Fibroblast of lung (primary cell): ENCODE results near the gene MYD88.

Experiments
- EZH2 ChIP-seq: IDR thresholded peaks from 2 replicates; pipeline ENCODE4 v1.5.1; 2012; ENCODE audit warnings: low read length, control low read depth, mild to moderate bottlenecking; ENCODE audit errors: missing control alignments
- TF ChIP-seq, protein P1 (sequence below), 2 donors: IDR thresholded peaks in 1 of 2; conservative IDR thresholded peaks in 1 of 2; 1 replicate in 1 of 2; 2 replicates in 1 of 2; pipeline ENCODE4 v1.5.1; 2011 to 2012; ENCODE audit warnings: low read length in 2 of 2, control low read depth in 1 of 2, inconsistent platforms in 1 of 2, low read depth in 1 of 2, mild to moderate bottlenecking in 1 of 2

GRCh38 chr3:38142959-38143358 lies 4.5 kb downstream of the MYD88 start:
- TF ChIP-seq, protein P1, sequence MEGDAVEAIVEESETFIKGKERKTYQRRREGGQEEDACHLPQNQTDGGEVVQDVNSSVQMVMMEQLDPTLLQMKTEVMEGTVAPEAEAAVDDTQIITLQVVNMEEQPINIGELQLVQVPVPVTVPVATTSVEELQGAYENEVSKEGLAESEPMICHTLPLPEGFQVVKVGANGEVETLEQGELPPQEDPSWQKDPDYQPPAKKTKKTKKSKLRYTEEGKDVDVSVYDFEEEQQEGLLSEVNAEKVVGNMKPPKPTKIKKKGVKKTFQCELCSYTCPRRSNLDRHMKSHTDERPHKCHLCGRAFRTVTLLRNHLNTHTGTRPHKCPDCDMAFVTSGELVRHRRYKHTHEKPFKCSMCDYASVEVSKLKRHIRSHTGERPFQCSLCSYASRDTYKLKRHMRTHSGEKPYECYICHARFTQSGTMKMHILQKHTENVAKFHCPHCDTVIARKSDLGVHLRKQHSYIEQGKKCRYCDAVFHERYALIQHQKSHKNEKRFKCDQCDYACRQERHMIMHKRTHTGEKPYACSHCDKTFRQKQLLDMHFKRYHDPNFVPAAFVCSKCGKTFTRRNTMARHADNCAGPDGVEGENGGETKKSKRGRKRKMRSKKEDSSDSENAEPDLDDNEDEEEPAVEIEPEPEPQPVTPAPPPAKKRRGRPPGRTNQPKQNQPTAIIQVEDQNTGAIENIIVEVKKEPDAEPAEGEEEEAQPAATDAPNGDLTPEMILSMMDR (conservative IDR thresholded peaks at IDR 0.05 in 1 of 2, IDR thresholded peaks at IDR 0.05 in 1 of 2; ENCODE audit: low read depth in 1 of 2, low read length in 2 of 2), result no peak
- no peak for TF ChIP-seq EZH2
